AG10803 (cell line): ENCODE measurements around the gene RASGEF1C.

Experiments
- DNase-seq: peaks from one replicate; pipeline ENCODE4 v3.0.0; 2010; ENCODE audit warnings: low read depth
- H3K4me3 ChIP-seq: 2 replicates; pipeline ENCODE4 v1.5.1; 2011; ENCODE audit warnings: mild to moderate bottlenecking, low read length, control low read depth
- CTCF ChIP-seq: conservative IDR thresholded peaks from 2 replicates; pipeline ENCODE4 v1.5.1; 2011; ENCODE audit warnings: mild to moderate bottlenecking, low read length, control low read depth, inconsistent platforms

The RASGEF1C gene

GRCh38 chr5:180053061-180053602 is 155.9 kb downstream of the RASGEF1C start:
- no peak for DNase-seq
- no peak for TF ChIP-seq CTCF
- H3K4me3 ChIP-seq = no peak overlapping the region

GRCh38 chr5:180052211-180052818 is 156.7 kb downstream of the RASGEF1C start:
- no peak overlapping the region for H3K4me3 ChIP-seq
- no peak for TF ChIP-seq CTCF
- DNase-seq = no peak
